CD4-positive, alpha-beta T cell treated with Interleukin-6 for 4 hours (primary cell): Measurements from ENCODE around the gene GOT1.

Experiments used
- DNase-seq: peaks from one replicate; pipeline ENCODE4 v3.0.0-alpha.2; 2020; ENCODE audit warnings: mixed read lengths

The GOT1 gene

DNA sequence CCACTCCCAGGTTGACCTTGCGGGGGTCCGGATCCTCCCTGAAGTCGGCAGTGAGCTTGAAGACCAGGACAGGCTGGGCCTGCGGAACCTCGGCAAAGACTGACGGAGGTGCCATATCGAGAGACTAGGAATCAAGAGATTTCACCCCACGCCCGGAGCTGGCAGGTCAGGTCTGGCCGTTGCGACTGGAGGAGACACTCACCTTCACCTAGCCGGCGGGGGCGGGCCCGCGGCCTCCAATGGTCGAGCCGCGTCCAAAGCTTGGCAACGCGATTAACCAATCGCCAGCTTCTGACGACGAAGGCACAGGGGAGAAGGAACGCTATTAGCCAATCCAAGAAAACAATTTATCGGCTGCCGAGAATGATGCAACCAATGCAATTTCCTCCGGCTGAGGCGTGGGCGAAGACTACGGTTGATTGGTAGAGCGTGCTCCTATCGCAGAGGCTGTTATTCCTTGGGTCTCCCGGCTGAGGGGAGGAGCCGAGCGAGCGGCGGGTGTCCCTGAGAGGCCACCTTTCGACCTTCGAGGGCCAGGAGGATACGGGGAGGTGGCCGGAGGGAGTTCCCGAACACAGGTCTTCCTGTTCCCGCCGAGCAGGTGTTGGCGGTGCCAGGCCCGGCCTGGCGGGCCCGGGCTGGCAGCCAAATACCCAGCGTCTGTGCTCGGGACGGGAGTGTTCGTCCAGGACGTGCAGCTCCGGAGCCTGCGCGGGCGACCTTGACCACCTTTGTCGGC, at the start of gene GOT1:
Gene GOT1 (minus strand): TSS at position 174 of the 739 bp plus-strand sequence. CDS start 59 bp downstream, at position 115.
- DNase-seq: peak; percentile 91

DNA sequence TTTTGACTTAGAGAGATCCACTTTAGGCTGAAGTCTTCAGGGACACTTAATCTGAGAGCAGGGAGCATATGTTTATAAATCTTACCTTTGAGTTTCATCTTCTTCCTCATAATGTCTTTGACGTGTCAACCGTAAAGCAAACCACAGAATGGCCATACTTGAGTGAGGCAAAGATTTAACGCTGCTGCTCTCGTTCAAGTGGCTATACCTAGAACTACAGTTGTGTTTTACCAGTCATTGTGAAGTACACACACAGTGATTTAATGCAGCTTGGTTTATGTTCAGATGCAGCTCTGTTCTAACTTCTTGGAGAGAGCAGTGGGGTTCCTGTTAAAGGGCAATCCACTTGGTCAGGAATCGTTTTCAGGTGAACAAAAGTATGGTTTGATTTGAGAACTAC, 39.9 kb upstream of the GOT1 start:
- no peak for DNase-seq

DNA sequence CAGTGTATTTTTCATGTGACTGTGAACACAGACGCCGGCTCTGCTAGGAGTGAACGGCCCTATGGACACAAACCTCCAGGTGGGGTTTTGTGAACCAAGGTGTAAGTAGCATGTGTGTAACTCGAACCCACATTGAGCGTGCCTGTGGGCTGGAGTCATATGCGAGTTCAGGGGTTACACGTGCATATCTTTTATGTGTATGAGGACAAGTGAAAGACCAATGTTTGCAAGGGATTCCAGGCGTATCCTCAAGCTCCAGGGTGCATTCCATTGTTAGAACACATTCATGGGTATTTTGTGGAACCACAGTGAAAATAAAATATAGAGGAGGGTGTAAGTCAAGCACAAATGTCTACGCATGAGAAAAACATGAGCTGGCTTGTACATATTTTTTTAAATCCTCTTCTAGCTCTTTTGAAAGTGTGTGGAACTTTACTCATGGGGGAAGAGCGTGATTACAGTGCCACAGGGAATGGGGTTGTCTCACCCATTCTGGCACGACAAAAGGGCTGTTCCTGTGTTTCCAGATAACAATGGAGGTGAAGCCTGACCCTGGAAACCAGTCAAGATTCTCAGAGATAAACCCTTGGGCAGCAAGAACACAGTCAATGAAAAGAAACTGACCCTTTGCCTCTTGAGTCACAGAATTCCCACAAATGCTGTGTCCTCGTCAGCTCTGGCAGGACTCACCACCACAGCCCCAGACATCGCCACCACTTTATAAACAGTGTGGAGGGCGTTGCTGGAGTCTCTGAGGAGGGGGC, 37.0 kb upstream of the GOT1 start:
- no peak for DNase-seq

DNA sequence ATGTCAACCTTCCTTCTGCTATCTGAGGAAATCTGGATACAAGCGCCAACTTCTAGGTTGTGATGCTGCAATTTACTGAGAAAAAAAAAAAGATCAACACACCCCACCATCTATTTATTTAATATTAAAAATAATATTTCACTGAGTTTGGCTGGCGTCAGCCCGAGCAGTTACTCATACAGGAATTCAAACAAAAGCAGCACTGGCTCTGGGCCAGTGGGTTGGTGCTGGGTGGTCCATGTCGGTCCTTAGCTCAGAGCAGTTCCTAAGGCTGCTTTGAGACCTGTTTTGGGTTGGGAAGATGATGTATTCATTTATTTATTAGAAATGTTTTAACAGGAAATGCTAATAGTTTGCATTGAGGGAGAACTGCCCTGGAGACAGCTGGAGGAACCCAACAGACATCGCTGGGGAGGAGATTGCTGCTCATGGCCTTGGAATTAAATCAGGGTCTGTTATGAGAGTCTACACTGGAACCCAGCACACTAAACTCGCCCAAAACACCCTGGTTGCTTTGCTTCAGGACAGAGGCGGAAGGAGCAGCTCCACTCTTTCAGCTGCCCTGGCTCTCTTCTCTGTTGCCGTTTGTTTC, 36.3 kb upstream of the GOT1 start:
- DNase-seq: no peak

DNA sequence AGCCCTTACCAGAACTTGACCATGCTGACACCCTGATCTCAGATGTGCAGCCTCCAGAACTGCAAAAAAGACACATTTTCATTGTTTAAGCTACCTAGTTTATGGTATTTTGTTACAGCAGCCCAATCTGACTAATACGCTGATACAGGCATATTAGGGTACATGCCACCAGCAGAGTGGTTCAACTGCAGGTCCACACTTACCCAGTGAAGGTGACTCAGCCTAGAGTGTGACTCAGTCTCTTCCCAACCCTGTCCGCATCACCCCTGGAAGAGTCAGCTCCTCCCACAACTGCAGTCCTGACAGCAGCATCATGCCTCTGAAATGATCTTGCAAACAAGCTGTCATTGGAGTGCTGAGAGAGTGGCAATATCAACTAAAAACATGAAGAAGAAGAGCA, 30.8 kb upstream of the GOT1 start:
- no peak for DNase-seq

DNA sequence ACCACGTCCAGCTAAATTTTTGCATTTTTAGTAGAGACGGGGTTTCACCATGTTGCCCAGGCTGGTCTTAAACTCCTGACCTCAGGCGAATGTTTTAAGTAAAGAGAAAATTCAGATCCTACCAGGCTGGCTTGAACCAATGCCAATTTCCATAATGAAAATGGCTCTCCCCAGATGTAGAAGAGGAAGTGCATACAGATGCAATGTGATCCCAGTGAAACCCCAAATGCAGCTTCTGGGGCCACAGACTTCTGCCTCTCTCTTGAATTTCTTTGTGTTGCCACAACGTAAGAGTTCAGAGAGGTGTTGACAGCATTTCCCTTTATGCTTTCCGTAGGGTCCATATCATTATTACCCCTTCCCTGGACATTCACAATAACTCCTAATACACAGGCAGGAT, 29.6 kb upstream of the GOT1 start:
- DNase-seq: no peak

DNA sequence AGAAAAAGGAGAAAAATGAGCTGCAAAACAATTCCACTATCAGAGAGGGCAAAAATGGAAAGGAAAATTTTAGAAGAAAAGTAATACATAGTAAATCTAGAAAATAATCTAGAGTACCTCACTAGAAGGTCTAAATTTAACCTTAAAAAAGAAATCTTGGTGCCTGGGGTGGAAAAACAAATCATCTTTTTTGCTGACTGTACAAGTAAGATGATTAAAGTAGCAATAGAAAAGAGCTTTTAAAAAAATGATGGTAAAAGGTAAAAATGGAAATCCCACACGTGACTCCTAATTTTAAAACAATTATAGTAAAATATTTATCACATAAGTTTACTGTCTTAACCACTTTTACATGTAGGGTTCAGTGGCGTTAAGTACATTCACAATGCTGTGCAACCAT, 28.8 kb upstream of the GOT1 start:
- no peak for DNase-seq

DNA sequence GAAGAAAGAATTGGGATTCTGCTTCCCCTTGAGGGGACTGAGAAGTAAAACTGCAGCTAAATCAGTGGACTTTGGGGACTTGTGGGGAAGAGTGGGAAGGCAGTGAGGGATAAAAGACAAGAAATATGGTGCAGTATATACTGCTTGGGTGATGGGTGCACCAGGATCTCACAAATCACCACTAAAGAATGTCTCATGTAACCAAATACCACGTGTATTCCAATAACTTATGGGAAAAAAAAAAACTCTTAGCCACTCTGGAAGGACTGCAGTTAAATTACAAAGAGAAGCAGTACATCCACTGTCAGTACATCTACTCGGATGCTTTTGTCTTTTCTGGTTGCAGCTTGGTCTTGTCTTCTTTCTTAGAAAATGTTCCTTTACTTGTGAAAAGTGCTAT, 27.4 kb upstream of the GOT1 start:
- DNase-seq: no peak

DNA sequence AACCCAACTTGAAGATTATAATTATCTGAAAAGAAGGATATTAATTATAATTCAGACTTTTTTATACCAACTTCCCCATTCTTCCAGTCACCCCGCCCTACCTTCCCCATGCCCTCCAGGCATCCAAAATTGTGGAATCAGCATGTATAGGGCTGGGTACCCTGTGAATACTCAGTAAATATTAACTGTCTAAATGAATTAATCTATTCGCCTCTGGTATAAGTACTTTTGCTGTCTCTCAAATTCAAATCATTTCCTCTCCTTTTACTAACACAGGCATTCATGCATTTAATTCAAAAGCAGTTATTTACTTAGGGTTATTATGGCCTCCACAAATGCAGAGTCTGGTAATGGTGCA, 26.5 kb upstream of the GOT1 start:
- no peak for DNase-seq

DNA sequence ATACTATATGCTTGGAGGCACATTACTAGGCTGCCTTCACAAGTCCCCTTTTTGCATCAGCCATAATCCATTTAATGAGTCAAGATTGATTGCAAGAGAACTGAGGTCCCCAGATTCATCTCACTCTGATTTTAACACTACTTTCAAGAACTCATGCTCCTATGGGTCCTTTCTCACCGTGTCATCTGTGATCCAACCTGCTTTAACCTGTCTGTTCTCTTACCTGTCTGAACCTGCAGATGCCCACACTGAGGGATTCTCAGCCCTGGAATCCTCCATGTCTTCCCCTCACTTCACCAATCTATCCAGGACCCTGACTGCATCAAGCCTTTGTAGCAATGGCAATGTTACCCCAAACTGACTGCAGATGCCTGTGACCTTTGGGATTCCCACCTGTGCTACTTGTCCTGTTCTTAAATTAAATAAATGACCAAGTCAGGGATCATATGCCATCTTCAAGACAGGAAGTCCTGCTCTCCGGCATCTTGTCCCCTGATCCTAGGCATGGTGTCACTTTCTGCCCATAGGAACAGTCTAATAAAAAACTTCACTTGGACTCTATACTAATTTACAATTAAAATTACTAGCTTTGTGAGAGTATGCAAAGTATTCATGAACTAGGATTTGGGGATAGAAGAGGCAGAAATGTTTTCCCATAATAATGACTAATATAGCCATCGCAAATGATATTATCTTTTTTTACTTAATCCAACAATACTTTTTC, 25.9 kb upstream of the GOT1 start:
- DNase-seq: no peak

DNA sequence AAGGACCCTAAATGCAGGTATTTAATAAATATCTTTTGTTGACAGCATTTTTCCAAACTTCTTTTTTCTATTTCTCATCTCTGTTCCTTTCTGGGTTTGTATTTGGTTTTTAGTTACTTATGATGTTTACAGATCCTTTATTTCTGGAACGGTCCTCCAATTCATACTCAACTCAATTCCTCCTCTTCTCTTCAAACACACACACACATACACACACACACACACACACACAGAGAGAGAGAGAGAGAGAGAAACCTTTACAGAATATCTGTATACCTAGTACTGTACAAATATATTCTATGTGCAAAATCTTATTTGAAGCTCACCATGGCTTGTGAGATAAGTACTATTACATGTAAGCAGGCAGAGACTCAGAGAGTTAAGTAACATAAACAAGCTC, 21.6 kb upstream of the GOT1 start:
- DNase-seq: no peak

DNA sequence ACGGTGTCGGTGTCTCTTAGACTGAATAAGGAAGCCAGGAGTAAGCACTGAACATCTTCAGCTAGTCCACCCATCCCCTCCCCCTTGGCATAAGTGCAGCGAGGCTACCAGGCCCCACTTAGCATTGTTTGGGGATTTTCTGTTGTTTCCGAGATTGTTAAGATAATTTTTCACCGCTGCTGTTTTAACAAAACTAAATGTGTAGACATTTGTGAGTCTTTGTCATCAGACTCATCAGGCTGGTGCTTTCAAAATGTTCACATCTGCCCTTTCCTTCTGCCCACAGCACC, 21.0 kb upstream of the GOT1 start:
- no peak for DNase-seq

DNA sequence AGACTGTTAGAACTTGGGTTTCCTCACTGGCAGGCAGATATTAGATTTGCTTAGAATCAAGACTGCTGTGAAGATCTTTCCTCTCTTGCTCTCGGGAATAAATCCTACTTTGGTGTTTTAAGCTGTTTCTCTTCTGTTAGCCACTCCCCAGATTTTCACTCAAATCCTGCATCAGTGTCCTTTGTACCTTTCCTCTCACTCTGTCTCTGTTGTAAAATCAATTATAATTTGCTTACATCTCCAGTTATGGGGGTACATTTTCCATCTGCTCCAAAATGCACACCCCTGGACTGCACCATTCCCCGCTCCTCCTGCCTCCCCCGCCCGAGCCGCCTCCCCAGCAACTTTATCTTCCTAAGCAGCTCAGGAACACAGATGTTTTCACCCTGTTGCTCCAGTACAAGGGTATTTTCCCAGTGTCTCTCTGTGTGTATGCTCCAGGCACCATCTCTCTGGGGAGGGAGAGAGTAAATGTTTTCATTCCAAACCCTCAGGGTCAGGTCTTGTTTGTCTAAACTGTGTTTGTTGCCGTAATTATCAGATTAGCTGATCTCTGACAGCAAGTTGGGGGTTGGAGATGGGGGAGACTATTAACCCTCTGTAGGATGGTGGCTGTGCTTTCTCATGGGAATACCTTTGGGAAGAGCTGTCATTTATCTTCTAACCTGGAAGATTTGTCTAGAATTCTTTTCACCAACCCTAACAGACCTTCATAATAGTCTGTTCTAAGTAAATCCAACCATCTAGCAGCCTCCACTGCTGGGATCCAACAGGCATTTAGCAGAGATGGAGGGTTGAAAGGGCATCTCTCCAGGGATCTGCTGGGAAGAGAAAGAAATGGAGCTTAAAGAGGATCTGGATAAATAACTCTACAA, 20.4 kb upstream of the GOT1 start:
- DNase-seq: no peak

DNA sequence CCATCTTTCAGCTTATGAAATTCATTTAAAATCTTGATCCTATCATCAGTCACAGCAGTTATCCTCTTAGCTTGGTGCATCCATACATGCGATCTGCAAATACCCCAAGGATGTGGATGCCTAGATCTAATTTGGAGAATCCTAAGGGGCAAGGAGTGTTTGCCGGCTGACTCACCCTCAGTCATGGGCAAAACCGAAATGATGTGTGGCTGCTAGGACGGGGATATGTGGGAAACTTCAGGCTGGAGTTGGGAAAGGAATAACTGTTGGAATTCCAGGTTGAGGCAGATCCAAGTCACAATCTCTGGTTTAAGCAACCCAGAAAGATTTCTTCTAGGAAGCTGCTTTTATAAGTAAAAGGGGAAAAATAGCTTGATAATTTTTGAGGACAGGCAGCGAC, 19.7 kb upstream of the GOT1 start:
- DNase-seq: no peak

DNA sequence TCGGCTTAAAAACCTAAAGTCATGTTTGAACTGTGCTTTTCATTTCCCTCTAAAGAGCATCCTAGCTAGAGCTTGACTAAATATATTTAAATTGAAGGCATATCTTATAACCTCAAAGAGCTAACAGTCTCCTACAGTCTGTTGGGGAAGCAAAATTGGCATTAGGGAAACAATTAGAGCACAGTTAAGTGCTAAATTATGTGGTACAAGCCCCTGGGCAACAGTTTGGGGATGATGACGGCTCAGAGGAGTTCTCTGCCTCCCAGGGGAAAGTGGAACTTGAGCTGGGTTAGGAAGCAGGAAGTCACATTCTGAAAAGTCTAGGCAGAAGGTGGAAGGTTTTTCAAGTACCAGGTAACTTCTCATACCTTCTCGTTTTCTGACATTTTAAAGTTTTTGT, 18.6 kb upstream of the GOT1 start:
- no peak for DNase-seq

DNA sequence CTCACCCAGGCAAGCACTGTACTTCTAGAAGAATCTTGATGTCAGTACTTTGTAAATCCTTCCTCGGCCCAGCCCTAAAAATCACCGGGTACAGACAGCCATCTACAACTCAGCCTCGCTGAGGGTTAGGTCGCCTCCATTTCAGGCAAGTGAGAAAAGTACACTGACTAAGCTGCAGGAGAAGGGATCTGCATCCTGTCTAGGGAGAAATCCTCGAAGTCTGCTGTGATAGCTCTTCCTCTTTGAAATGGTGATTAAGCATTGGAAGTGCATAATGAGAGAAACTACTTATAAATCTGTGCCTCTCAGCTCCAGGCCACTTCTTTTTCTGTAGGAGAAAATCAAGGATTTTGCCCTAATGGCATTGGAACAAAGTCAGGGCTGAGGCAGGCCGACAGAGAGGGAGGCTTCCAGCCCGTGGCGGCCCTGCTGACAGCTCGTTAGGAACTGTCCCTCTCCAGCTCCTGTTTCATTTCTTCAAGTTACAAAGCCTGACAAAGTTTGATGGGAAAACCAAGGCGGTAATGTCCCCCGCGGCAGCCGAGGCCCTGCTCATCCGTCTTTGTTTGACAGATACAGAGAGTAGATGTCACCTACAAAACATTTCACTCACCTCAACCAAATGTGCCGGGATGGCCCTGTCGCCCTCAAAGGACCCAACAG, 14.1 kb upstream of the GOT1 start:
- no peak for DNase-seq

DNA sequence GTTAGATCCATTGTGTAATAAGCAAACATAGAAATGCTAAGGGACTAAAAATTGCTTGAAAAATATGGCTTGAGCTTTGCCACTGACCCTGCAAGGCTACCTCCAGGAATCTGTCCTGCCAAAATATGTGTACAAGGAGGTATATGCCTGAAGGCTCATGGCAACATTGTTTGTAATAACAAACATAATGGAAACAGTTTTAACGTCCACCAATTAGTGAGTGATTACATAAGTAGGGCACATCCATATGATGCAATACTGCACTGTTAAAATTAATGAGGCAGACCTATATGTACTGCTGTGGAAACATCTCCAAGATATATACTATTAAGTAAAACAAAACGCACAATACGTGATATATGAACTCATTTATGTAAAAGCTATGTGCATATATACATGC, 13.1 kb upstream of the GOT1 start:
- DNase-seq: no peak

DNA sequence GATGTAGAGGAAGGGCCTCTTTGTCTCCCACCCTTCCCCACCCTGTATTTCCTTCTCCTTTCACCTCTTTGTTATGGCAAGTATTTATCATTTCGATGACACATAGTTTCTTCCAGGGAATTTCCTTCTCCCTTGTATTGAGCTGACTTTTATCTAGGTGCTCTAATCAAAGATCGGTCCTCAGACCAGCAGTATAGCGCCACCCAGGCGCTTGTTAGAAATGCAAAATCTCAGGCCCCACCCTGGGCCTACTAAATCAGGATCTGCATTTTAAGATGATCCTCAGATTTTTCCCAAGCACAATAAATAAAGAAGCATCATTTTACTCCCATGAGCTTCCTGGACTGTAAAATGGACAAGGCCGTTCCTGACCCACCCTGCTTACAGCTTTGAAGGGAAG, 12.0 kb upstream of the GOT1 start:
- no peak for DNase-seq

DNA sequence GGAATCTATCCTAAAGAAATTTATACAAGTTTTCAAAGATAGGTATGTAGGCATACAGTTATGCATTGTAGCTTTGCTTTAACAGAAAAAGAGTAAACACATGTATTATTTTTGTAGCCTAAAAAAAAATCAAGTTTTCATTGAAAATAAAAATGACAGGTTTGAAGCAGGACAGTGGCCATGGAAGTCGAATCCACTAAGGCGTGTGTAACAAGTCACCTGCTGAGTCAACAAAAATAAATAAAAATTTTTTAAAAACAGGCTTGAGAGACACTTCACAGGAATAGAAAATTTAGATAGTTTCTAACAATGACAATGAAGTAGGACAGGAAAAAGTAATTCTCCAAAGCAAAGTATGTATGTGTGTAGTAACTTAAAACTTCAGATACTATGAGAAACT, 8.5 kb upstream of the GOT1 start:
- no peak for DNase-seq

DNA sequence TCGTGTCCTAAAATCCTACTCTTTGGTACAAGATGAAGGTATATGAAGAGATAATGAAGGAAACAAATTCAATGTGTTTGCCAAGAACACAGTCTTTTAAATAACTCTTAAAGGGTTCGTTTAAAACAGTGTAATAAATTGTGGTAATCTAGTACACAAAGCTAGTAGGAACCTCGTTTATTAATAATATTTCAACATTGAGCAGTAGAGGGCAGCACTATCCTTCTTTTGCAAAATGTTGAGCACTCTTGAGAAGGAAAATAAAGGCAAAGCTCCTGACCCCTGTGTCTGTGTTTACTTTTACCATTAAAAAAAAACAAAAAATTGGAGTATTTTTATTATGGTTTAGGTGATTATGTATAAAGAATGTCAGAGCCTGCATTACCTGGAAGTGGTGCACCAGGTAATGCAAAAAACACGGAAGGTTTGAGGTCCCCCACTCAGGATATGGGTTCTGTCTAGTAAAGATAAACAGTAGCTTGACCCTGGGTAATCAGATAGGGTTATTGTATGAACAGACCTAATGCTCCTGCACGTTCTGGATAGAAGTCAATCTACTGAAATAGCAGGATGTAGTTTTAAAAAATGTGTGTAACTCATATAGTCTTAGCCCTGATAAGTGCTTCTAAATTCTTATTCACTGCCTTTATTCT, 5.7 kb upstream of the GOT1 start:
- DNase-seq: no peak

DNA sequence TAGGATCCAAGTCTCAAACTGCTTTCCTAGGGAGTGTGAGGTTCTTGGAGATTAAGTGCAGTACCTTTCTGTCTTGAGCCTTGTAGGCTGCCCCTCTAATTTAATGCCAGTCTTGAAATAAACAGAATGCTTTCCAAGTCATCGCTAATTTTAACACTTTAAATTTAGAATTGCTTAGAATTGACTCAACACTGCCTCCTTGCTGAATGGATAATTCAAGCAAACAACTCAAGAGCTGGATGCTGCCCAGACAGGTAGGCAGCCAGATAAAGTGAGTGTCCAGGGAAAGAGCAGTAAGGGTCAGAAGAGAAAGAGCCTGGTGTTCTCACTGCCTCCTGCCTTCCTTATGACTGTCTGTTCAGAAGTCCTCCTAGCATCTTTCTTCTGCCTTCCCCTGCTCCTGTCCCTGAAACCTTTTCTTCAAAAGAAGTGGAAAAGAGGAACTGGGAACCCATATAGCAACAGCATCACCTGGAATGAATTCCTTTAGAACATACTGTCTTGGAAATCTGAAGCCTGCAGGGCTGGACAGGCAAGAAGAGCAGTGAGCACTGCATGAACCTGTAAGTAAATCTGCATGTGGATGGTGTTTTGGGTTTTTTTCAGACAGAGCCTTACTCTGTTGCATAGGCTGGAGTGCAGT, 3.1 kb upstream of the GOT1 start:
- DNase-seq: no peak
